H7 (cell line): ENCODE results near the gene CRYGS. TPM values are rescaled to one million over a fixed set of nuclear protein-coding genes. Genes with fewer than 3 reads are reported as not detected.
"Not testable (repeated sequence)": the region's sequence is repeated elsewhere in the genome, so short reads cannot be mapped to it uniquely, and the experiment has no call there.

Experiments
- DNase-seq: peaks from one replicate; pipeline ENCODE4 v3.0.0; 2012
- H3K27me3 ChIP-seq: 2 replicates; pipeline ENCODE4 v1.6.0; 2011; ENCODE audit warnings: mild to moderate bottlenecking, low read length; ENCODE audit not compliant: control insufficient read depth, insufficient read depth
- H3K36me3 ChIP-seq: replicated peaks from 2 replicates; pipeline ENCODE4 v1.5.1; 2011; ENCODE audit warnings: low read length; ENCODE audit not compliant: control insufficient read depth, insufficient read depth
- H3K4me3 ChIP-seq: 2 replicates; pipeline ENCODE4 v1.5.1; 2011; ENCODE audit warnings: low read depth, mild to moderate bottlenecking, control low read depth, low read length, moderate library complexity; ENCODE audit not compliant: insufficient read depth
- total RNA-seq: library from RNA; depleted of rRNA; stranded (reverse); fragments of >200 nt; shearing (Covaris generic); gene quantifications from 2 replicates; pipeline ENCODE4 v1.2.3, GENCODE V29; 2014

Gene CRYGS
- total RNA-seq, 1 experiment from 2014 or later, result 1.8 TPM

GRCh38 chr3:186534113-186534669 lies 10.0 kb downstream of the CRYGS start:
- H3K36me3 ChIP-seq, result no peaks in the 10 kb centered on the region
- no peaks in the 10 kb centered on the region for H3K27me3 ChIP-seq
- DNase-seq, result no peak
- no peak overlapping the region for H3K4me3 ChIP-seq

- Histone ChIP-seq H3K36me3 (no peaks in the 10 kb centered on the region), H3K4me3 (no peak overlapping the region), H3K27me3 (no peaks in the 10 kb centered on the region)
- DNase-seq, result no peak
These were observed 11.5 kb downstream of the CRYGS start for GRCh38 chr3:186532598-186533072.

- H3K36me3 ChIP-seq, DNase-seq, H3K4me3 ChIP-seq, H3K27me3 ChIP-seq: not testable (repeated sequence)
These were observed 12.5 kb downstream of the CRYGS start for GRCh38 chr3:186531694-186532093.

GRCh38 chr3:186530415-186530814 lies 13.8 kb downstream of the CRYGS start:
- no peaks in the 10 kb centered on the region for H3K36me3 ChIP-seq
- no peak overlapping the region for H3K4me3 ChIP-seq
- no peak for DNase-seq
- H3K27me3 ChIP-seq, result no peaks in the 10 kb centered on the region

GRCh38 chr3:186529201-186529999 lies 14.8 kb downstream of the CRYGS start:
- Histone ChIP-seq H3K4me3 (no peak overlapping the region), H3K36me3 (no peaks in the 10 kb centered on the region), H3K27me3 (no peaks in the 10 kb centered on the region)
- no peak for DNase-seq

GRCh38 chr3:186526256-186526606 lies 17.9 kb downstream of the CRYGS start:
- H3K27me3 ChIP-seq, result no peaks in the 10 kb centered on the region
- H3K4me3 ChIP-seq, result no peak overlapping the region
- no peaks in the 10 kb centered on the region for H3K36me3 ChIP-seq
- no peak for DNase-seq

GRCh38 chr3:186525369-186526255 lies 18.6 kb downstream of the CRYGS start:
- H3K36me3 ChIP-seq, result no peaks in the 10 kb centered on the region
- no peaks in the 10 kb centered on the region for H3K27me3 ChIP-seq
- H3K4me3 ChIP-seq, result no peak overlapping the region
- no peak for DNase-seq

GRCh38 chr3:186524616-186525015 lies 19.6 kb downstream of the CRYGS start:
- no peaks in the 10 kb centered on the region for H3K36me3 ChIP-seq
- no peak overlapping the region for H3K4me3 ChIP-seq
- DNase-seq, result no peak
- H3K27me3 ChIP-seq, result no peaks in the 10 kb centered on the region

GRCh38 chr3:186523434-186523833 lies 20.7 kb downstream of the CRYGS start:
- no peak for DNase-seq
- Histone ChIP-seq H3K36me3 (no peaks in the 10 kb centered on the region), H3K27me3 (no peaks in the 10 kb centered on the region), H3K4me3 (no peak overlapping the region)

GRCh38 chr3:186523022-186523421 lies 21.2 kb downstream of the CRYGS start:
- DNase-seq, result no peak
- no peaks in the 10 kb centered on the region for H3K27me3 ChIP-seq
- H3K36me3 ChIP-seq, result no peaks in the 10 kb centered on the region
- no peak overlapping the region for H3K4me3 ChIP-seq

GRCh38 chr3:186520957-186521842 lies 23.0 kb downstream of the CRYGS start:
- no peaks in the 10 kb centered on the region for H3K36me3 ChIP-seq
- DNase-seq, result no peak

GRCh38 chr3:186520431-186520830 lies 23.7 kb downstream of the CRYGS start:
- H3K27me3 ChIP-seq, result no peaks in the 10 kb centered on the region
- no peak overlapping the region for H3K4me3 ChIP-seq

More at GRCh38 chr3:186520957-186521842, 23.0 kb downstream of the CRYGS start:
- H3K27me3 ChIP-seq, result no peaks in the 10 kb centered on the region
- no peak overlapping the region for H3K4me3 ChIP-seq

GRCh38 chr3:186519021-186519658 lies 25.0 kb downstream of the CRYGS start:
- no peak for DNase-seq
- no peaks in the 10 kb centered on the region for H3K27me3 ChIP-seq
- no peaks in the 10 kb centered on the region for H3K36me3 ChIP-seq
- H3K4me3 ChIP-seq, result no peak overlapping the region

More at GRCh38 chr3:186520431-186520830, 23.7 kb downstream of the CRYGS start:
- DNase-seq, result no peak
- no peaks in the 10 kb centered on the region for H3K36me3 ChIP-seq
